Panc1 (cell line): ENCODE measurements around the gene SAMD4A. TPM values are rescaled to one million over a fixed set of nuclear protein-coding genes. Genes with fewer than 3 reads are reported as not detected.

Source experiments
- ATAC-seq: fragments of 200-7000 bp; cut with Tn5 transposase; 2 replicates; pipeline ENCODE4 v1.9.1; 2020; ENCODE audit warnings: mild to moderate bottlenecking, moderate library complexity
- BruUV-seq: library from RNA; stranded (reverse); fragments of 400-500 nt; replicated peaks from 2 replicates; lab custom pipeline; 2021; lab: Mats Ljungman, UMichigan
- CTCF ChIA-PET: fragments of 300-600 bp; sonication (Branson Sonifier 250); formaldehyde crosslinking; loops from one replicate; lab custom pipeline; 2022; ENCODE audit warnings: antibody characterized with exemption; lab: Charles Lee
- POLR2A ChIA-PET: fragments of 300-600 bp; sonication (Branson Sonifier 250); formaldehyde crosslinking; loops from one replicate; lab custom pipeline; 2022; ENCODE audit warnings: antibody characterized with exemption; lab: Charles Lee
- DNase-seq: peaks from one replicate; pipeline ENCODE4 v3.0.0-alpha.2; 2010; ENCODE audit warnings: low read depth, low spot score
- H3K27ac ChIP-seq: 2 replicates; pipeline ENCODE4 v1.5.1; 2011; ENCODE audit warnings: mild to moderate bottlenecking, low read length, inconsistent platforms
- H3K27me3 ChIP-seq: fragments of 200-500 bp; sonication (Bioruptor generic); 2 replicates; pipeline ENCODE4 v1.6.0; 2014; ENCODE audit warnings: low read length, inconsistent platforms; ENCODE audit not compliant: control insufficient read depth, insufficient read depth
- H3K36me3 ChIP-seq: fragments of 200-500 bp; sonication (Bioruptor generic); 2 replicates; pipeline ENCODE4 v1.5.1; 2014; ENCODE audit warnings: inconsistent platforms, mild to moderate bottlenecking, low read length, moderate library complexity; ENCODE audit not compliant: control insufficient read depth, insufficient read depth
- H3K4me1 ChIP-seq: 2 replicates; pipeline ENCODE4 v1.5.1; 2011; ENCODE audit warnings: inconsistent platforms, mild to moderate bottlenecking, low read length, moderate library complexity; ENCODE audit not compliant: control insufficient read depth, insufficient read depth
- H3K4me3 ChIP-seq, 2 experiments: 2 replicates each; pipeline ENCODE4 v1.5.1; 2011 to 2012; ENCODE audit warnings: low read depth in 2 of 2, low read length in 2 of 2, mild to moderate bottlenecking in 2 of 2, inconsistent platforms in 1 of 2, moderate library complexity in 1 of 2
- H3K9me3 ChIP-seq: fragments of 200-500 bp; sonication (Bioruptor generic); 2 replicates; pipeline ENCODE4 v1.5.1; 2014; ENCODE audit warnings: low read depth, mild to moderate bottlenecking, inconsistent platforms, low read length, moderate library complexity; ENCODE audit not compliant: control insufficient read depth, insufficient read depth
- CTCF ChIP-seq: fragments of 450-650 bp; IDR thresholded peaks from 2 replicates; pipeline ENCODE4 v1.5.1; 2017; ENCODE audit warnings: mild to moderate bottlenecking
- POLR2AphosphoS5 ChIP-seq: IDR thresholded peaks from 2 replicates; pipeline ENCODE4 v1.6.1; 2012; ENCODE audit warnings: mild to moderate bottlenecking, low read depth, low read length, moderate library complexity
- REST ChIP-seq, 2 experiments: IDR thresholded peaks; 2 replicates each; pipeline ENCODE4 v1.6.1; 2011 to 2012; ENCODE audit warnings: low read depth in 2 of 2, control low read depth in 1 of 2, low read length in 1 of 2, mild to moderate bottlenecking in 1 of 2, moderate library complexity in 1 of 2; ENCODE audit not compliant: insufficient read depth in 1 of 2
- SIN3A ChIP-seq: IDR thresholded peaks from 2 replicates; pipeline ENCODE4 v1.6.1; 2012; ENCODE audit warnings: low read depth, mild to moderate bottlenecking, low read length, moderate library complexity, borderline replicate concordance; ENCODE audit not compliant: insufficient read depth
- TCF7L2 ChIP-seq: IDR thresholded peaks from 2 replicates; pipeline ENCODE4 v1.6.1; 2011; ENCODE audit warnings: mild to moderate bottlenecking, low read depth, low read length, inconsistent platforms
- in situ Hi-C: cut with HindIII; loops from 2 replicates; pipeline ENCODE4 v1.10.0; 2016; ENCODE audit warnings: low sequenced_read_pairs, low pct_unique_long_range_greater_than_20kb
- intact Hi-C: fragments of 100-400 bp; cut with micrococcal nuclease; formaldehyde crosslinking; loops from one replicate; pipeline ENCODE4 v1.10.0; 2022; ENCODE audit not compliant: unreplicated experiment
- total RNA-seq: library from RNA; stranded (reverse); gene quantifications from one replicate; pipeline ENCODE4 v1.2.1, GENCODE V29; 2021; ENCODE audit not compliant: unreplicated experiment

The SAMD4A gene
- total RNA-seq, 1 experiment from 2014 or later = 15.2 TPM

GRCh38 chr14:54649056-54649455 is 82.1 kb downstream of the SAMD4A start:
- no peaks in the 10 kb centered on the region for H3K9me3 ChIP-seq
- ChIA-PET CTCF (no interaction called here), POLR2A (no interaction called here)
- peak overlapping the region; percentile 98; the same call in 1 of the 2 replicates for H3K27ac ChIP-seq
- DNase-seq = no peak
- in situ Hi-C loops = no loop called here
- H3K36me3 ChIP-seq = no peaks in the 10 kb centered on the region
- H3K4me1 ChIP-seq = peaks cover 33% of the 10 kb centered on the region
- no peak overlapping the region for H3K4me3 ChIP-seq
- H3K27me3 ChIP-seq = no peaks in the 10 kb centered on the region
- BruUV-seq = no TSS peak
- ATAC-seq = no peak
- intact Hi-C loops = no loop called here
- TF ChIP-seq REST (IDR thresholded peaks at IDR 0.05; ENCODE audit: insufficient read depth in 1 of 2, low read depth in 2 of 2, low read length in 1 of 2) = no peak
- no peak for TF ChIP-seq POLR2AphosphoS5
- no peak for TF ChIP-seq CTCF

- BruUV-seq = no TSS peak
- intact Hi-C loops = no loop called here
- POLR2A ChIA-PET = no interaction called here
These were observed 83.5 kb downstream of the SAMD4A start for GRCh38 chr14:54650331-54650958.

More at GRCh38 chr14:54650331-54650958, 83.5 kb downstream of the SAMD4A start:
- CTCF ChIA-PET = interaction anchor here (0.6 kb wide), 1 partner anchor 84 kb away, joined by 3 read pairs; the partner anchor contains the start of gene SAMD4A
- H3K36me3 ChIP-seq = no peaks in the 10 kb centered on the region
- H3K4me3 ChIP-seq = peak overlapping the region; percentile 19 to 34
- peak overlapping the region; percentile 98 for H3K27ac ChIP-seq
- H3K9me3 ChIP-seq = no peaks in the 10 kb centered on the region
- TF ChIP-seq CTCF (no peak), SIN3A (no peak), POLR2AphosphoS5 (no peak), REST (IDR thresholded peaks at IDR 0.05; ENCODE audit: insufficient read depth in 1 of 2, low read depth in 2 of 2, low read length in 1 of 2) (no peak), TCF7L2 (no peak)
- H3K27me3 ChIP-seq = no peaks in the 10 kb centered on the region
- ATAC-seq (peak; percentile 26), DNase-seq (no peak)
- in situ Hi-C loops = no loop called here
- H3K4me1 ChIP-seq = peaks cover 38% of the 10 kb centered on the region
